BLaER1 (cell line): Measurements from ENCODE around the gene AGPAT4.
"Not testable (repeated sequence)": the region's sequence is repeated elsewhere in the genome, so short reads cannot be mapped to it uniquely, and the experiment has no call there.

ENCODE experiments used
- H3K27ac ChIP-seq: shearing (Covaris generic); formaldehyde crosslinking; 2 replicates; pipeline ENCODE4 v1.8.1; 2022
- H3K27me3 ChIP-seq: shearing (Covaris generic); formaldehyde crosslinking; 2 replicates; pipeline ENCODE4 v1.8.1; 2022
- H3K36me3 ChIP-seq: shearing (Covaris generic); formaldehyde crosslinking; 2 replicates; pipeline ENCODE4 v1.8.1; 2022
- H3K4me1 ChIP-seq: shearing (Covaris generic); formaldehyde crosslinking; 2 replicates; pipeline ENCODE4 v1.8.1; 2022
- H3K4me2 ChIP-seq: shearing (Covaris generic); formaldehyde crosslinking; 2 replicates; pipeline ENCODE4 v1.8.1; 2022
- H3K4me3 ChIP-seq: shearing (Covaris generic); formaldehyde crosslinking; 2 replicates; pipeline ENCODE4 v1.8.1; 2022
- H3K9ac ChIP-seq: shearing (Covaris generic); formaldehyde crosslinking; 2 replicates; pipeline ENCODE4 v1.8.1; 2022
- H3K9me3 ChIP-seq: shearing (Covaris generic); formaldehyde crosslinking; 2 replicates; pipeline ENCODE4 v1.8.1; 2022
- H4K20me1 ChIP-seq: shearing (Covaris generic); formaldehyde crosslinking; 2 replicates; pipeline ENCODE4 v1.8.1; 2022
- Cebpa-rat ChIP-seq: shearing (Covaris generic); IDR thresholded peaks from 2 replicates; pipeline ENCODE4 v1.8.1; 2022

The AGPAT4 gene

DNA sequence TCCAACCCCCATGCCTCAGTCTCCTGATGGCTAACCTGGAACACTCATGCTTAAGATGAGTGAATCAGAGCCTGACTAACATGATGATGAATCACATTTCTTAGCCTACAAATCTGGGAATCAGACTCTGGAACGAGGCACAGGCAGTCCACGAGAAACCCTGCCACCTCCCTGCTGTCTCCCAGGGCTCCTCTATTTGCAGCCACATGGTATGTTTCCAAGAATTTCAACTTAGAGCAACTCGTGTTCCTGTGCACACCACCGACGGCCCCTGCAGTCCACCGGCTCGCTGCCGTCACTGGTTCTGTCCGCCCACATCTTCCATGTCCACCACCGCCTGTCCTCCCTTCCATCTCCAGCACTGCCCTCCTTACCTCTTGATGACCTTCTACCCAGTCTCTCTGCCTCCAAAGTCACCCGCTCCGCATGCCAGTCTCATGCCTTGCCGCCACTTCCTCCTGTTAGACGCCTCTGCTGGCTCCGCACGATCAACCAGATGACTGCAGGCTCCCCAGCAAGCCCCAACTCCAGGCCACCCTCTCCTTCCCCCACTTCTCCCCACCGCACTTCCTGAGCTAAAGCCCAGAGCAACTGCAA, 87.6 kb downstream of the AGPAT4 start:
- Histone ChIP-seq H3K36me3 (peaks cover 14% of the 10 kb centered on the region; the same call in 1 of the 2 replicates), H3K9ac (no peak overlapping the region), H3K27ac (no peak overlapping the region), H3K4me1 (peaks cover 20% of the 10 kb centered on the region), H4K20me1 (no peaks in the 10 kb centered on the region), H3K4me3 (no peak overlapping the region), H3K9me3 (no peaks in the 10 kb centered on the region), H3K4me2 (no peak overlapping the region), H3K27me3 (no peaks in the 10 kb centered on the region)
- TF ChIP-seq Cebpa-rat, result no peak

DNA sequence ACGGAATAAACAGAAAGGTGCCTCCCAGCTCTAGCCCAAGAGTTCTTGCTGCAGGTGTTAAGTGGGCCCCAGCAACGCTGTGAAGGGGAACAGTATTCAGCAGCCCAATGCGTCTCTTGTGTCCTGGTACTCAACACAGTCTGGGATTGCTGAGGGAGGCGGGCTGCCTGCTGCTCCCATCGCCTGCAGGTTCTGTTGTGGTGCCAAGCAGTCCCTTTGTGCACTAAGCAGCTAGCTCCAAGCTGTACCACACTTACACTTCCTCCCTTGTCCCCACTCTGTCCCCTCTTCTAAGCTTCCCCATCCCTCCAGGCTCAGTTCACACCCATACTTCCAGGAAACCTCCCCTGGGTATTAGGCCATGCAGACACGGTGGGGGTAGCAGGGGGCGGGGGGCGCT, 92.7 kb downstream of the AGPAT4 start:
- Histone ChIP-seq H3K36me3 (peaks cover 28% of the 10 kb centered on the region), H4K20me1 (no peaks in the 10 kb centered on the region), H3K4me1 (peaks cover 28% of the 10 kb centered on the region), H3K4me2 (peak overlapping the region; percentile 70), H3K9me3 (peaks cover 29% of the 10 kb centered on the region), H3K27me3 (no peaks in the 10 kb centered on the region), H3K9ac (no peak overlapping the region), H3K4me3 (no peak overlapping the region), H3K27ac (peak overlapping the region; percentile 43; the same call in 1 of the 2 replicates)
- no peak for TF ChIP-seq Cebpa-rat

DNA sequence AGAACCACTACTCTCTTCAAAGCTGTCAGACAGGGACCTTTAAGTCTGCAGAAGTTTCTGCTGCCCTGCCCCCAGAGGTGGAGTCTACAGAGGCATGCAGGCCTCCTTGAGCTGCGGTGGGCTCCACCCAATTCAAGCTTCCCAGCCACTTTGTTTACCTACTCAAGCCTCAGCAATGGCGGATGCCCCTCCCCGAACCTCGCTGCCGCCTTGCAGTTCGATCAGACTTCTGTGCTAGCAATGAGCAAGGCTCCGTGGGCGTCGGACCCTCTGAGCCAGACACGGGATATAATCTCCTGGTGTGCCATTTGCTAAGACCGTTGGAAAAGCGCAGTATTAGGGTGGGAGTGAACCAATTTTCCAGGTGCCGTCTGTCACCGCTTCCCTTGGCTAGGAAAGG, 95.7 kb downstream of the AGPAT4 start:
- H3K27me3 ChIP-seq, H3K4me2 ChIP-seq, H3K4me3 ChIP-seq, H3K27ac ChIP-seq, H3K9ac ChIP-seq, H4K20me1 ChIP-seq: not testable (repeated sequence)
- Histone ChIP-seq H3K4me1 (peaks cover 27% of the 10 kb centered on the region), H3K36me3 (peaks cover 27% of the 10 kb centered on the region), H3K9me3 (peaks cover 29% of the 10 kb centered on the region)

DNA sequence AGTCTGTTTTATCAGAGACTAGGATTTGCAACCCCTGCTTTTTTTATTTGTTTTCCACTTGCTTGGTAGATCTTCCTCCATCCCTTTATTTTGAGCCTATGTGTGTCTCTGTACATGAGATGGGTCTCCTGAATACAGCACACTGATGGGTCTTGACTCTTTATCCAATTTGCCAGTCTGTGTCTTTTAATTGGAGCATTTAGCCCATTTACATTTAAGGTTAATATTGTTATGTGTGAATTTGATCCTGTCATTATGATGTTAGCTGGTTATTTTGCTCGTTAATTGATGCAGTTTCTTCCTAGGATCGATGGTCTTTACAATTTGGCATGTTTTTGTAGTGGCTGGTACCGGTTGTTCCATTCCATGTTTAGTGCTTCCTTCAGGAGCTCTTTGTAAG, 97.4 kb downstream of the AGPAT4 start:
- H4K20me1 ChIP-seq, H3K4me3 ChIP-seq, H3K27me3 ChIP-seq, H3K9ac ChIP-seq, H3K27ac ChIP-seq, H3K4me2 ChIP-seq: not testable (repeated sequence)
- H3K9me3 ChIP-seq, result peaks cover 29% of the 10 kb centered on the region
- peaks cover 27% of the 10 kb centered on the region for H3K36me3 ChIP-seq
- H3K4me1 ChIP-seq, result peaks cover 12% of the 10 kb centered on the region

DNA sequence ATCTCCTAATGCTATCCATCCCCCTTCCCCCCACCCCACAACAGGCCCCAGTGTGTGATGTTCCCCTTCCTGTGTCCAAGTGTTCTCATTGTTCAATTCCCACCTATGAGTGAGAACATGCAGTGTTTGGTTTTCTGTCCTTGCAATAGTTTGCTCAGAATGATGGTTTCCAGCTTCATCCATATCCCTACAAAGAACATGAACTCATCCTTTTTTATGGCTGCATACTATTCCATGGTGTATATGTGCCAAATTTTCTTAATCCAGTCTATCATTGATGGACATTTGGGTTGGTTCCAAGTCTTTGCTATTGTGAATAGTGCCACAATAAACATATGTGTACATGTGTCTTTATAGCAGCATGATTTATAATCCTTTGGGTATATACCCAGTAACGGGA, 101.1 kb downstream of the AGPAT4 start:
- H3K4me3 ChIP-seq, H3K27me3 ChIP-seq, H3K4me2 ChIP-seq, H3K27ac ChIP-seq, H3K36me3 ChIP-seq, H3K9ac ChIP-seq, H3K9me3 ChIP-seq: not testable (repeated sequence)
- Histone ChIP-seq H4K20me1 (peaks cover 12% of the 10 kb centered on the region; the same call in 1 of the 2 replicates), H3K4me1 (peaks cover 36% of the 10 kb centered on the region)

DNA sequence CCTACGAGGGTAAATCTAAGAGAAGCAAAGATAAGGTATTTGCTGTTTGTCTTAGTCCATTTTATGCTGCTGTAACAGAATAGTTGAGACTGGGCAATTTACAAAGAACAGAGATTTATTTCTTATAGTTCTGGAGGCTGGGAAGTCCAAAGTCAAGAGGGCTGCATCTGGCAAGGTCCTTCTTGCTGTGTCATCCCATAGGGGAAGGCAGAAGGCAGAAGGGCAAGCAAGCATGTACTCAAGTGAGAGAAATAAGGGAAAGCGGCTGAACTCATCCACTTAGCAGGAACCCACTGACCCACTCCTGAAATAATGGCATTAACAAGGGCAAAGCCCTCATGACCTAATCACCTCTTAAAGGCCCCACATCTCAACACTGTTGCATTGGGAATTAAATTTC, 102.7 kb downstream of the AGPAT4 start:
- H3K27me3 ChIP-seq, result no peaks in the 10 kb centered on the region
- peaks cover 12% of the 10 kb centered on the region; the same call in 1 of the 2 replicates for H4K20me1 ChIP-seq
- H3K4me3 ChIP-seq, result no peak overlapping the region
- H3K4me2 ChIP-seq, result peak overlapping the region; percentile 83
- peaks cover 36% of the 10 kb centered on the region for H3K4me1 ChIP-seq
- H3K9me3 ChIP-seq, result no peaks in the 10 kb centered on the region
- peaks cover 2% of the 10 kb centered on the region for H3K36me3 ChIP-seq
- H3K27ac ChIP-seq, result peak overlapping the region; percentile 69; the same call in 1 of the 2 replicates
- TF ChIP-seq Cebpa-rat, result no peak
- H3K9ac ChIP-seq, result no peak overlapping the region

DNA sequence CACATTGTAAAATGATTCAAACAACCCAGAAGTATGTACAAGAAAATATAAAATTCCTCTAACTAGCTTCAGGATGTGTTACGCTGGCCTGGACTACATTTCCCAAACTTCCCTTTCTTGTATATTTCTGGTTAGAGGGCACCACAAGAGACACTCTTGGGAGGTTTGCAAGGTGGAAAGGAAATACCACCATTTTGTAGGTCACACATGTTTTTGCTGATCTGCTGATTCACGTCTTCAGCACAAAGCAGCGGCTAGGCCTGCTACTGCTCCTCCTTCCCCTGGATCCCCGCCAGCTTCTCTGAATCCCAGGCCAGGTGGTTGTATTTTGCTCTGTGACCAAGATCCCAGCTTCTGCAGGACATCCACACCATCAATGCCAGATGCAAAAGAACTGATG, 104.2 kb downstream of the AGPAT4 start:
- Histone ChIP-seq H3K4me2 (peak overlapping the region; percentile 83), H3K36me3 (peaks cover 17% of the 10 kb centered on the region), H3K9me3 (no peaks in the 10 kb centered on the region), H4K20me1 (peaks cover 12% of the 10 kb centered on the region; the same call in 1 of the 2 replicates), H3K27ac (peak overlapping the region; percentile 69), H3K9ac (no peak overlapping the region), H3K27me3 (no peaks in the 10 kb centered on the region), H3K4me1 (peaks cover 36% of the 10 kb centered on the region), H3K4me3 (no peak overlapping the region)
- no peak for TF ChIP-seq Cebpa-rat

DNA sequence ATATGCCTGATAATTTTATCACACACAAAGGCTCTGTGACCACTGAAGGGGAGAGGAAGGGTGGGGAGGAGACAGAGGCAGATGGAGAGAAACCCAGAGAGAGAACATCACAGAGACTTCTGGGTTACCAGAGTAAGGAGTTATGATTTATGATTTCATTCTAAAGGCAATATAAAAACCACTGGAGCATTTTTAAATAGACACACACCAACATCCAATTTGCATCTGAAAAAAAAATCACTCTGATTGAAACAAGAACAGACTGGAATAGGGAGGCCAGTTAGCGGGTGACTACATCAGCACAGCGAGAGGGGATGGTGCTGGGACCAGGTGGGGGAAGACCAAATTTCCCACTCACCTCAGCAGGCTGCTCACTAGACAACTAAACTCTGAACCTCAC, 104.8 kb downstream of the AGPAT4 start:
- Histone ChIP-seq H3K36me3 (peaks cover 24% of the 10 kb centered on the region), H3K27me3 (no peaks in the 10 kb centered on the region), H3K27ac (peak overlapping the region; percentile 69; the same call in 1 of the 2 replicates), H3K4me3 (no peak overlapping the region), H4K20me1 (peaks cover 12% of the 10 kb centered on the region; the same call in 1 of the 2 replicates), H3K9ac (no peak overlapping the region), H3K9me3 (no peaks in the 10 kb centered on the region), H3K4me2 (peak overlapping the region; percentile 83), H3K4me1 (peaks cover 36% of the 10 kb centered on the region)
- TF ChIP-seq Cebpa-rat, result no peak

DNA sequence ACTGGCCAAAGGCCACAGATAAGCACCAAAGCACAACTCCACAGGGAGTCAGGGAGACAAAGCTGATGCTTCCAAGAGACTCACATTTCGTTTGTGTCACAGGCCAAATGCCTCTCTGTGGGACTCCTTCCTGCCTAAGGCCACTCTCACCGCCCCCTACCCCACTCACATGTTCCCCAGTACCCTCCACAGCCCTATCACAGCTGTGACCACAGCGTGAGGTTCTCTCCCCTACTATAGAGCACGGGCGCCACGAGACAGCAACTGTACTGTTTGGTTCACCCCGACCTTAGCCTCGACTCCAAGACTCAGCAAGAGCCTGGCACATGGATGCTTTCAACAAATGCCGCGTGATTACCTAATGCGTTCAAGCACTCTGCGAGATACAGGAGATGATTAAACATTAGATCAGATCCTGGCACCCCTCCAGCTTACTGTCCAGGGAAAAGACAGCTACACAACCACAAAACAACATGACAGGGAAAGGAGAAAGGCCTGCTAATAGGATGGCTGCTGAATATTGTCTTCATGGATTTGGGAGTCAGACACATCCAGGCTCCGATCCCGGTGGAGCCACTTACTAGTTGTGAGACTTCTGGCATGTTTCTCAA, 105.5 kb downstream of the AGPAT4 start:
- H3K4me2 ChIP-seq, result peak overlapping the region; percentile 83; the same call in 1 of the 2 replicates

DNA sequence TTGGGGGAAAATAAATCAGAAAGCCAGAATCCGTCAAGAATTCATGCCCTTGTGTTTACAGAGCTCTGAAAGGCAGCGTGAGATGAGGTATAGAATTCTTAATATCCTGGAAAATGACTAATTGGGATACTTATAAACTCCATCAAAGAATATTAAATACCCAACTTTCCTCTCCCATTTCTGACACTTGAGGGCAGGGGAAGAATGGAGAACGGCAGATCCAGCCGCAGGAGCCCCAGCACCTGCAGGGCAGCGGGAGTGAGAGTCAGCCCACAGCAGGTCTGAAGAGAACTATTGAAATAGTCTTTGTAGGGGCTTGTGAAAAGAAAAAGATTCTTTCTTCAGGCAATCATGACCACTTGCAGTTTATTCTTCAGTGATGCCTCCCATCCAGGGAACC, 107.2 kb downstream of the AGPAT4 start:
- H3K9me3 ChIP-seq, result no peaks in the 10 kb centered on the region
- H3K4me3 ChIP-seq, result no peak overlapping the region
- H3K4me2 ChIP-seq, result no peak overlapping the region
- H3K4me1 ChIP-seq, result peaks cover 59% of the 10 kb centered on the region
- H3K27me3 ChIP-seq, result no peaks in the 10 kb centered on the region
- H3K36me3 ChIP-seq, result peaks cover 36% of the 10 kb centered on the region
- TF ChIP-seq Cebpa-rat, result no peak
- no peak overlapping the region for H3K27ac ChIP-seq
- peaks cover 12% of the 10 kb centered on the region; the same call in 1 of the 2 replicates for H4K20me1 ChIP-seq
- no peak overlapping the region for H3K9ac ChIP-seq

More for the DNA sequence above, 105.5 kb downstream of the AGPAT4 start:
- TF ChIP-seq Cebpa-rat, result no peak
- Histone ChIP-seq H4K20me1 (peaks cover 12% of the 10 kb centered on the region; the same call in 1 of the 2 replicates), H3K9ac (no peak overlapping the region), H3K9me3 (no peaks in the 10 kb centered on the region), H3K4me3 (no peak overlapping the region), H3K27ac (peak overlapping the region; percentile 27; the same call in 1 of the 2 replicates), H3K27me3 (no peaks in the 10 kb centered on the region), H3K4me1 (peaks cover 42% of the 10 kb centered on the region), H3K36me3 (peaks cover 30% of the 10 kb centered on the region)
